Transverse colon (tissue), 4 donors: Measurements from ENCODE around the gene LILRA5.
"Not testable (repeated sequence)": the region's sequence is repeated elsewhere in the genome, so short reads cannot be mapped to it uniquely, and the experiment has no call there.

Source experiments
- CTCF ChIP-seq, 5 experiments: fragments of 200-600 bp in 3 of 5; fragments of 450-650 bp in 2 of 5; sonication (generic) in 3 of 5; IDR thresholded peaks; 1 replicate in 2 of 5; 2 replicates in 3 of 5; pipeline ENCODE4 v1.5.1; 2016 to 2017; ENCODE audit warnings: antibody characterized with exemption in 5 of 5, inconsistent platforms in 3 of 5, mild to moderate bottlenecking in 2 of 5, moderate library complexity in 1 of 5
- EP300 ChIP-seq: sonication (generic); formaldehyde crosslinking; IDR thresholded peaks from one replicate; pipeline ENCODE4 v1.6.1; 2017; ENCODE audit warnings: antibody characterized with exemption, low read depth
- POLR2A ChIP-seq: fragments of 450-650 bp; IDR thresholded peaks from one replicate; pipeline ENCODE4 v1.6.1; 2016; ENCODE audit warnings: antibody characterized with exemption, mild to moderate bottlenecking, moderate library complexity
- POLR2AphosphoS5 ChIP-seq, 3 donors: sonication (generic); formaldehyde crosslinking; IDR thresholded peaks; one replicate each; pipeline ENCODE4 v1.6.1; 2016; ENCODE audit warnings: antibody characterized with exemption in 3 of 3

GRCh38 chr19:54289160-54289559 is 23.8 kb downstream of the LILRA5 start:
- TF ChIP-seq CTCF (IDR thresholded peaks at IDR 0.05); POLR2A; POLR2AphosphoS5 (IDR thresholded peaks at IDR 0.05); EP300: not testable (repeated sequence)
